ENCODE data around the gene VIL1. TPM values are rescaled to one million over a fixed set of nuclear protein-coding genes. Genes with fewer than 3 reads are reported as not detected.

The VIL1 gene
- polyA plus RNA-seq, 1 donor (not counting 4 experiments of a cell fraction or from before 2014, with no cell fraction given) = not detected

- H4K20me1 ChIP-seq (ENCODE audit: control insufficient read depth, extremely low read depth, insufficient read depth, low read length) = no peaks in the 10 kb centered on the region
- H3K9me3 ChIP-seq (ENCODE audit: control insufficient read depth, low read depth, low read length) = no peaks in the 10 kb centered on the region
- dilution Hi-C loops (cut with MboI; ENCODE audit: extremely low pct_ligation_motif_present, low sequenced_read_pairs) = no loop called here
- DNase-seq (ENCODE audit: low read depth, low spot score) (no peak), FAIRE-seq (peak; percentile 43)
- H2AFZ ChIP-seq (ENCODE audit: control insufficient read depth, low read length) = peak overlapping the region; percentile 21
- peak overlapping the region; percentile 89 for H3K27ac ChIP-seq (ENCODE audit: control insufficient read depth, insufficient read depth, low read length)
- peaks cover 26% of the 10 kb centered on the region for H3K4me1 ChIP-seq (ENCODE audit: control insufficient read depth, extremely low read depth, insufficient read depth, low read length)
- peak overlapping the region; percentile 90 for H3K4me2 ChIP-seq (ENCODE audit: control insufficient read depth, extremely low read depth, insufficient read depth, low read depth, low read length)
- H3K27me3 ChIP-seq (ENCODE audit: control insufficient read depth, extremely low read depth, insufficient read depth, low read length) = no peaks in the 10 kb centered on the region
- peaks cover 21% of the 10 kb centered on the region for H3K79me2 ChIP-seq (ENCODE audit: control insufficient read depth, insufficient read depth, low read length)
- H3K36me3 ChIP-seq (ENCODE audit: control insufficient read depth in 2 of 2, extremely low read depth in 1 of 2, insufficient read depth in 2 of 2, low read length in 2 of 2) = peaks cover 0 to 1% of the 10 kb centered on the region in 2 experiments
- H3K4me3 ChIP-seq (ENCODE audit: control insufficient read depth in 2 of 3, extremely low read depth in 1 of 3, insufficient read depth in 2 of 3, low read depth in 1 of 3, low read length in 3 of 3) = peak overlapping the region; percentile 81 to 95 (median 82)
- H3K9me1 ChIP-seq (ENCODE audit: control insufficient read depth, extremely low read depth, insufficient read depth, low read length) = no peaks in the 10 kb centered on the region
- TF ChIP-seq CTCF (optimal IDR thresholded peaks at IDR 0.05 in 1 of 3, IDR thresholded peaks at IDR 0.05 in 1 of 3, conservative IDR thresholded peaks at IDR 0.05 in 1 of 3; ENCODE audit: extremely low read depth in 1 of 3, insufficient read depth in 2 of 3, low read length in 3 of 3) (no peak), EZH2 (IDR thresholded peaks at IDR 0.05; ENCODE audit: low read length) (no peak)
- H3K9ac ChIP-seq (ENCODE audit: control insufficient read depth, extremely low read depth, insufficient read depth, low read length) = peak overlapping the region; percentile 86
These were observed 22.0 kb upstream of the VIL1 start for GRCh38 chr2:218396688-218397462.

GRCh38 chr2:218397463-218397819, 21.5 kb upstream of the VIL1 start:
- peak overlapping the region; percentile 86 for H3K9ac ChIP-seq (ENCODE audit: control insufficient read depth, extremely low read depth, insufficient read depth, low read length)
- peaks cover 24% of the 10 kb centered on the region for H3K79me2 ChIP-seq (ENCODE audit: control insufficient read depth, insufficient read depth, low read length)
- H3K4me3 ChIP-seq (ENCODE audit: control insufficient read depth in 2 of 3, extremely low read depth in 1 of 3, insufficient read depth in 2 of 3, low read depth in 1 of 3, low read length in 3 of 3) = peak overlapping the region; percentile 81 to 95 (median 82)
- H3K4me1 ChIP-seq (ENCODE audit: control insufficient read depth, extremely low read depth, insufficient read depth, low read length) = peaks cover 26% of the 10 kb centered on the region
- H2AFZ ChIP-seq (ENCODE audit: control insufficient read depth, low read length) = no peak overlapping the region
- dilution Hi-C loops (cut with MboI; ENCODE audit: extremely low pct_ligation_motif_present, low sequenced_read_pairs) = no loop called here
- H3K4me2 ChIP-seq (ENCODE audit: control insufficient read depth, extremely low read depth, insufficient read depth, low read depth, low read length) = peak overlapping the region; percentile 90
- no peaks in the 10 kb centered on the region for H3K27me3 ChIP-seq (ENCODE audit: control insufficient read depth, extremely low read depth, insufficient read depth, low read length)
- peaks cover 0 to 3% of the 10 kb centered on the region in 2 experiments for H3K36me3 ChIP-seq (ENCODE audit: control insufficient read depth in 2 of 2, extremely low read depth in 1 of 2, insufficient read depth in 2 of 2, low read length in 2 of 2)
- no peaks in the 10 kb centered on the region for H3K9me1 ChIP-seq (ENCODE audit: control insufficient read depth, extremely low read depth, insufficient read depth, low read length)
- FAIRE-seq = no peak
- no peaks in the 10 kb centered on the region for H4K20me1 ChIP-seq (ENCODE audit: control insufficient read depth, extremely low read depth, insufficient read depth, low read length)
- peak overlapping the region; percentile 89 for H3K27ac ChIP-seq (ENCODE audit: control insufficient read depth, insufficient read depth, low read length)
- TF ChIP-seq CTCF (optimal IDR thresholded peaks at IDR 0.05 in 1 of 3, IDR thresholded peaks at IDR 0.05 in 1 of 3, conservative IDR thresholded peaks at IDR 0.05 in 1 of 3; ENCODE audit: extremely low read depth in 1 of 3, insufficient read depth in 2 of 3, low read length in 3 of 3) (no peak), EZH2 (IDR thresholded peaks at IDR 0.05; ENCODE audit: low read length) (no peak)
- no peak for DNase-seq (ENCODE audit: low read depth, low spot score)
- H3K9me3 ChIP-seq (ENCODE audit: control insufficient read depth, low read depth, low read length) = no peaks in the 10 kb centered on the region
